ENCODE results near the gene SPACA9.
A peak's percentile ranks its signal among the peaks of the same experiment; 100 is the strongest.

SPACA9 gene

DNA sequence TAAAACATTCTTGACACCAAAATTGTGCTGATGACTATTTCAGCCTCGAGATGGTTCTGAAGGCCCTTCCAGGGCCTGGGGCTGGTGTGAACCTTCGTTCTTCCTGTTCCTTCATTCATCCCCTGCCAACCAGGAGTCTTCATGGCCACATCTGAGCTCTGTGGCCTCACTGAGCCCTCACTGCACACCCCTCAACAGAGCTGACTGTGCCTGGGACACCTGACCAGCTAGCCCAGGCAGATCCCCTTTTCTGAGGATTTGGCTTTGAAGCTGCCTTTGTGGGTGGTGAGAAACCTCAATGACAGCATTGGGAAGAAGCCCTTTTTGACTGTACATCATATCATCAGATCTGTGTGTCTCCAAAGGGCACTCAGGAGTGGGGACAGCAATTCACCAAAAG, 14.4 kb upstream of the SPACA9 start:
- DNase-seq, result no peak

DNA sequence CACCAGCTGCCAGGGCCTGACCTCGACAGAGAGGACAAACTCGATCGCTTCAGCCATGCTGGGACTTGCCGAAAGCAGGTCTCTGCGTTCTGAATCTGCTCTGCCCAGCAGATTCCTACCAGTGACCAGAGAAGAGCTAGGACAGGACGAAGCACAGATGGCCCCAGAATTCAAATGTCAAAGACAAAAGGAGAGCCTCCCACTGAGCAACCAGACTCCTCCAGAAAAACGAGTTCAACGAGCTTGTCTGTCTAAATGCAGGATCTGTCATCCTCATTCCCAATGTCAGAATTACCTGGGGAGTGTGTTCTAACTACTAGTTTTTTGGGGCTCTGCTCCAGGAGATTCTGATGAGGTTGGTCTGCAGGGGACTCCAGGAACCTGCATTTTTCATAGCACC, 14.0 kb upstream of the SPACA9 start:
- DNase-seq, result no peak

DNA sequence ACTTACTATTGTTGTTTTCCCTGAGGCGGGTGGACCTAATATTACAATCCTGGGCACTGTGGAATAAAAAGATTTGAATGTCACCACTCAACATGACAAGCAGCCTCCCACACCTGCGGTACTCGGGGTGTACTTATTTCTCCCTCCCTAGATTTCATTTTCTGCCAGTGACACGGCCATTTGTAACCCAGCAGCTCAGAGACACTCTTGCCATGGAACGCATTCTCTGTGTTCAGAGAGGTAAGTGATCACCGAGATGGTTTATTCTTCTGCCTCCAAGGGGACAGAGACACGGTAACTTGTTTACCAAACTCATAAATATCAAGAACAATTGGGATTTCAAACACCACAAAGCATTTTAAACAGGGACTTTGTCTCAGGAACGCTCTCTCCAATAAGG, 11.8 kb upstream of the SPACA9 start:
- no peak for DNase-seq

DNA sequence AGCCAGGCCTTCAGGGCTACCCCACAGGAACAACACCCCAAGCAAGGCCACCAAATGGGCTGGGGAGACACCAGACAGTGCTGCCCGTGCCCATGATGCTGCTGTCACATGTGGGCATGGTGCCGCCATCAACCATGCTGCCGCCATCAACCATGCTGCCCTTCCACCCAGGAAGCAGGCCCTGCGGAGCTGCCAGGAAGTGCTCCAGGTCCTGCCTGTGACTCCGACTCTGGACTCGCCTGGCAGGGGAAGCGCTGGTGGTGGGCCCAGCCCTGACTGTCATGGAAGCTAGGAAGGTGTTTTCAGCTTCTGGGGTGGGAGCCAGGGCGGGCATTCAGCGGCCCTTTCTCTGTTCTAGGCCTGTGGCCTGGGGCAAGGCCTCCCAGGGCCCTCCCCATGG, 9.4 kb upstream of the SPACA9 start:
- no peak for DNase-seq

DNA sequence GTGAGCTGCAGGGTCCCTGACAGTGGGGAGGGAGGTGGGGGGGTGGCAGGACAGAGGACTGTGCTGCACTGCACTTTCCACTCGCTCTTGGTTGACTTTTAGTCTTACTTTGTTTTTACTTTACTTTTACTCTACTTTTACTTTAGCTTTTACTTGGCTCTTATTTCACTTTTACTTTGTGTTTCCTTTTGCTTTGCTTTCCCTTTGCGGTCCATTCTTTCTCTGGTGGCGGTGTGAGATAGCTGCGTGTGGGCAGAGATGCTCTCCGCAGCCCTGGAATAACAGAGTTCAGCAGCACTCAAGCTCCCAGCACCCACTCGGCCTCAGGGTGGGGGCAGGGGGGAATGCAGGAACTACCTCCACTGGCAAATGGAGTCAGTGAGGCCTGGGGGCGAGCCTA, 5.3 kb upstream of the SPACA9 start:
- no peak for DNase-seq

DNA sequence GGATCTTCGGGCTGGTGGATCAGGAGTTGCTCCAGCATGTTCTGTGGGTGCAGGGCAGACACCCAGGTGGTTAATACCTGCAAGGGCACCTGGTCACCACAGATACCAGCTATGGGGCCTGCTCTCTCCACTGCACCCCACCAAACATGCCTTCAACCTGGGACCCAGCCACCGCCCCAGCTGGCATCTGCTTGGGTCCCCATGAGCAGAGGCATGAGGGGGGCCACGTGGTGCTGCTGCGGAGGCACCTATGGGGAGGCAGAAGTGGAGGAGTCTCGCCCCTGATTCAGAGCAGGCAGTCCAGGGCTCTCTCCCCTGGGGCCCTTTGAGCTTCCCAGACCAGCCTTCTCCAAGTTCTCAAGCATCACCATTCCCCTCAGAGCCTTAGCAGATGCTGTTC, 3.5 kb upstream of the SPACA9 start:
- DNase-seq, result no peak

DNA sequence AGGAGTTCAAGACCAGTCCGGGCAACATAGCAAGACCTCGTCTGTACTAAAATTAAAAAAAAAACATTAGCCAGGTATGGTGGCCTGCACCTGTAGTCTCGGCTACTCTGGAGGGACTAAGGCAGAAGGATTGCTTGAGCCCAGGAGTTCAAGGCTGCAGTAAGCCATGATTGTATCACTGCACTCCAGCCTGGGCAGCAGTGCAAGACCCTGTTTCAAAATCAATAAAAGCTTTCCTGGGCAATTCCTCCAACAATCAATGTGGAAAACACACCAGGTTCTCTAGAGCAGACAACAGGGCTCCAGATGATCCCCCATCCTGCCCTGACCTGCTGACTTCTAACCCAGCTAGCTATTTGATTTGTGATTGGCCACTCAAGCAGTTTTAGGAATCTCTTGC, 1.8 kb upstream of the SPACA9 start:
- DNase-seq, result no peak

DNA sequence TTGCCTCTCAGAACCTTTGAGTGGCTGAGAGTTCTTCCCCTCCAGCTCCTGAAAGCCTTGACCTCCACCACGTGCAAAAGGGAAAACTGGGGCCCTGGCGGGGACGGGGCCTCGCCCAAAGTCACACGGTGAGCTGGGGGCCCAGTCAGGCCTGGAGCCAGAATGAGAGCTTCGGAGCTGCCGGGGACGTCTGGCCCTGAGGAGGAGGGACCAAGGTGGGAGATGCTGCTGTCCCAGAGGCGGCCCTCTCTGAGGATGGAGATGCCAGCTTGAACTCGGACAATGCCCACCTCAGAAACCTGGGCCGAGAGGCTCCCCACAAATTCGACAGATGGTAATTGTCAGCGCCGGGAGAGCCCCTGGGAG, 1.3 kb upstream of the SPACA9 start:
- DNase-seq, result no peak

DNA sequence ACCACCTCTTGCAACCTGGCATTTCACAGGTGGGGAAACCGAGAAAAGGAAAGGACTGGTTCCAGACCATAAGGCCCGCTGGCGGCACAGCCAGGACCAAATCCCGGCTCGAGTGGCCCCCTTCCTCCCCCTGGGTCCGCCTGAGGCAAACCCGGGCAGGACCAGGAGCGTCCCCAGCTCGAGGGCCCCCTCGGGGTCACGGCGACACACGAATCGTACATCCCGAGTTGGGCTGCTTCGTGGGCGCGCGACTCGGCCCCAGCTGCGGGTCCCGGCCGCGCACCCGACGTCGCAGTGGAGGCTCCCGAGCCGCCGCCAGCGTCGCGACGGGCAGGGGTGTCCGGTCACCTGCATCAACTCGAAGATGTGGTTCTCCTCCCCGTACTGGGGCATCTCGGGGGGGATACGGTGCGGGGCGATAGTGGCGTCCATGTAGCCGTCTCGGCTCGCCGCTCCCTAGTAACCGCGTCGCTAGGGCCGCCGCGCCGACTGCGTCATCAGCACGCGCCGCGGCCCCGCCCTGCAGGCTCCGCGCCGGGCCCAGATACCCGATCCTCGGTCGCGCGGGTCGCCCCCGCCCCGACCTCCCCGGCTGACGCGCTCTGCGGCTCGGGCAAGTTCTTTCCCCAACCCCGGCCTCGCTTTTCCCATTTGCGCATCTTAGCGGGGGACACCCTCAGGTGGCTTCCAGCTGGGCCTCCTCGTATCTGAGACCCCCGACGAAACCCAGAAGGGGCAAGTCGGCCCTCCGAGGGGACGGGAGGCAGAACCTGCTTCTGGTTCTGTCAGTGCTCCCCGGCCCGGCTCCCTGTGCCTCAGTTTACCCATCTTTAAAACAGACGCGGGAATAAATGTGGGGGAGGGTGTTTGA, 639 bp upstream of the SPACA9 start, which contains the start of gene AK8:
AK8 (minus strand) TSS at position 461 of the 871 bp plus-strand sequence; CDS start at position 432, 29 bp downstream.
- DNase-seq, result peak; percentile 78

DNA sequence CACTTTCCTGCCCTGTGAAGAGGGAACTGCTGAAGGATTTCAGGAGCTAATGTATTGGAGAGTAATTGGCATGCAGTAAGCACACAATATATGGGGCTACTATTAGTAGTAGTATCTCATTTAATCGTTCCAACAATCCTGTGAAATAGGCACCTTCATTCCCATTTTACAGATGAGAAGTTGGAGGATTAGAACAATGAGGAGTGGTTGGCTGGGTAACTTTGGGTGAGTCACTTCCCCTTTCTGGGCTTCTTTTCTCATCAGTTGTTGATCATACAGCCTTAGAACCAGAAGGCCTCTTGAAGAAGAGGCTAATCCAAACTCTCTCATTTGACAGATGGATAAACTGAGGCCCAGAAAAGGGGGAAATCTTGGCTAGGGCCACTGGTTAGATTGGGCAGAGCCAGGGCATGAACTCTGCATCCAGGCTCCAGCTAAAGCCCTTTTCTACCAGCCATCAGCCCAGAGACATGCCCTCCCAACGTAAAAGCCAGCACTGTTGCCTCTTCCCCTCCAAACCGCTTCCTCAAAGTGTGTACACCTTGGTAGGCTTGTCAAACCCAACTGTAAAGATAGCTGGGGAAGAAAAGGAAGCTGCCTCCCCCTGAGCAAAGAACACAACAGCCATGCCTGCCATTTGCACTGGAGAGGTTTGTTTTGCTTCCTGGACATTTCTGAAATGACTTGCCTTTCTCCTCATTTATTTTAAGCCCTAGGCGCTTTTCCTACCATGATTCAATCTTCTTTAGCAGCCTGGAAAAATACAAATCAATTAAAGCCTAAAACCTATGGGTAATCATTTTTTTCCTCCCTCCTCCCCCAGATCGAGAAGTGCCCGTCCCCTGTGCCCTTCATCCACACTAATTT, 992 bp downstream of the SPACA9 start:
- DNase-seq, result no peak

DNA sequence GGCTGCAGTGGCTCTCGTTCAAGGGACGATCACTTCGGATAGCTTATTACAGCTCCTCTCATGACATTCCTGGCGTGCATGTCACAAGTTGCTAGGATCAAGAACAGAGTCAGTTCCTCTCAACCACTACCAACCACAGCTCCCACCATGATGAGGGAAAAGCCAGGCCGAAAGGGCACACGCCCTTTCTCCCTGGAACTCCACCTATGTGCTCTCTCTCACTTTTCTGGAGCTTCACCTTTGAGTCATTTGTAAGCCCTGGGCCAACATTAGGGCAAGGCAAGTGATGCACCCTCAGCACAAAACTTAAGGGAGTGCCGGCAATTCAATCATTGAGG, 1.6 kb downstream of the SPACA9 start:
- DNase-seq, result no peak

DNA sequence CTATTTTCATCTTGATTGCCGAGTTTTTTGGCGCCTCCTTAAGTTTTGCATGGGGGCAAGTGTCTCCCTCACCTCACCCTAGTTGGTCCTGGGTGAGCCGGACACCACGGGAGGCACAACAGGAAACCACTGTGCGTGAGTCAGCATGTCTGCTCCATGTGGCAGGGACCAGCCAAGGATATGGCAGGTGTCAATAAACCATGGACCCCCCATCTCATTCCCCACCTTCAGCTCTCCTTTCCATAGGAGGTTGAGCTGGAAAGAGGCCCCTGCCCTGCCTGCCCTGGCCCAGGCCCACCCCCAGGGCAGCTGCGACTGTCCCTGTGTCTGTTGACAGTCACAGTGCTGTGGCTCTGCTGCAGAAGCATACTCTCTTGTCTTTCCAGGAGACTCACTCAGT, 3.1 kb downstream of the SPACA9 start:
- no peak for DNase-seq

DNA sequence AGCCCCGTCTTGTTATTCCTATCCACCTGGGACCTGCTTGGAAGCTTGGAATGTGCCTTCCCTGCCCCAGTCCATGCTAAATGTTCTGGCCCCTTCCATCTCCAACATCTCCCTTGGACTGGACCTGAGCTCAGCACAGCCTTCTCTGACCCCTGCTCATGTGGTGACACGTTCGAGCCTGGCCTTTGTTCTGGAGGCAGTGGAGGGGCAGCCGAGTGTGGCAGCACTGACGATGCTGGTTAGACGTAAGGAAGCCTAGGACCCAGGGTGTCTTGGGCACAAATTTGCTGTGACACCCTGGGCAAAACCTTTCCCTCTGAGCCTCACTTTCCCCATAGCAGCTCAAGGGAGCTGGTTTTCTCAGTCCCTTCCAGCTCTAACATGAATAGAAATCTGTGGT, 3.9 kb downstream of the SPACA9 start:
- DNase-seq, result no peak

DNA sequence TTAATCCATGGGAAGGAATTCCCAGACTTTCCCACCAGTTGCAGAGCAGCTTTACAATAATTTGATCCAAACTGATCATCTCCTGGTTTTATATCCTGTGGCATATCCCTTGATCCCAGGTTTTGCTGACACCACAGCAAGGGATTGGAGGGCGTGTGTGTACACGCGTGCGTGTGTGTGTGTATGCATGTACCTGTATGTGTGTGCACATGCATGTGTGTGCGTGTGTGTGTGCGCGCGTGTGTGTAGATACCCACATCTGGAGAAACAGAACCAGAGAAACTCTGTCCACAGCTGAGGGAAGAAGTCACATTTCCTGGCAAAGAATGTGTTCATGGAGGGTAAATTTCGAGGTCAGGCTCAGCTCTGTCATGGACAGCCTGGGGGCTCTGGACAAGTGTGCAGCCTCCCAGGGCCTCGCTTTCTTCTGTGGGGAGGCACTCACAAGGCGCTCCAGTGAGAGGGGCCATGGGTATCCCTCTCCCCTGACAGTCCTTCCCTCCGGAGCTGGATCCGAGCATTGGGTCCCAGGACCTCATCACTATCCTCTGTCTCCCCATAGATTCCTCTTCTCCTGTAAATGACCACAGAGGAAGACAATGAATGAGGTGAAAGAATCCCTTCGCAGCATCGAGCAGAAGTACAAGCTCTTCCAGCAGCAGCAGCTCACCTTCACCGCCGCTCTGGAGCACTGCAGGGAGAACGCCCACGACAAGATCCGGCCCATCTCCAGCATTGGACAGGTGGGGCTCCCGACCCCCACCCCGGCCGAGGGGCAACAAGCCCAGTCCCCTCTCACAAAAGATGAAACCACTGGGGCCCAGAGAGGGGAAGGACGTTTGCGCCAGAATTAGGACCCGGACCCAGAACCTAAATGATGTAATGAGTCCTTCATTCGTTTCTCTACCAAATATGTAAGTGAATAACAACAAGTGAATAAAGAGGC, 4.9 kb downstream of the SPACA9 start:
- no peak for DNase-seq

DNA sequence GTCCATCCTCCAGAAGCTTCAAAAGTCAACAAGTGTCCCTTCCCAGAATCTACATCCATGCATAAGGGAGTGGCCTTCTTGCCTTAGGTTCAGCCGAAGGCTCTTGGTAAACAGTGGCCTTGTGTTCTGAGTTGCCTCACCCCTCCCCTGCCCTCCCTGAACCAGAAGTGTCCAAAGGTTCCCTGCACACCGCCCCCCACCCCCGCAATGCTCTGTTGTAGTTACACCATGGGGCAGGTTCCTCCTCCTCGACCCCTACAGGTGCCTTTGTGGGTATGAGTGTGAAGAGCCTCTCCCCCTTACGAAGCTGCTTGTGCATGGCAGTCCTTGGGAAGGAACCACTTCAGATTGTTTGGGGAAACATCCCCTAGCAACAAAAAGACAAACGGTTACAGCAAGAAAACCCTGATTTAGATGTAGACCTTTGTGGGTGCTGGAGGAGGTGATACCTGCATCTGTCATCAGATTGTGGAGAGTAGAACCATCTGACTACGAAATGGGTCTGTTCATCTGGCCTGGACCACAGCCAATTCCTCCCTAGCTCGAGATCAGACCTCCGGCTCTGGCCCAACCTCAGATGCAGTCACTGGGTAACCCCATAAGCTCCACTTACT, 7.1 kb downstream of the SPACA9 start:
- no peak for DNase-seq

DNA sequence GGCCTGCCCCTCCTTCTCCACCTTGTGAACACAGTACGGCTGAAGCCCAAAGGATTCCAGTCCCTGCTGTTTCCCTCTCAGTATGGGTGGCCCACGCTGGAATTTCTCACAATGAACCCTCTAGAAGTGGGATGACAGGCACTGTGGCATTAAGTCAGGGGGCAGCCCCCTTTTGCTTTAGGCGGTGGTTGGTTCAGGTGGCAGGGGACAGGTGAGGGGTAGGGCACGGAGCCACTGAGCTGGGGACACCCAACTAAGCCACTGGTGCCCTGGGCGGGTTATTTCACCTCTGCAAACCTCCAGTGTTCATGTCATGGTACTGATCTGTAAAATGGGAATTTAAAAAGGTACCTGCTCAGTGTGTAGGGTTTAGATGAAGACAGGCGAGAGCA, 7.6 kb downstream of the SPACA9 start:
- no peak for DNase-seq

DNA sequence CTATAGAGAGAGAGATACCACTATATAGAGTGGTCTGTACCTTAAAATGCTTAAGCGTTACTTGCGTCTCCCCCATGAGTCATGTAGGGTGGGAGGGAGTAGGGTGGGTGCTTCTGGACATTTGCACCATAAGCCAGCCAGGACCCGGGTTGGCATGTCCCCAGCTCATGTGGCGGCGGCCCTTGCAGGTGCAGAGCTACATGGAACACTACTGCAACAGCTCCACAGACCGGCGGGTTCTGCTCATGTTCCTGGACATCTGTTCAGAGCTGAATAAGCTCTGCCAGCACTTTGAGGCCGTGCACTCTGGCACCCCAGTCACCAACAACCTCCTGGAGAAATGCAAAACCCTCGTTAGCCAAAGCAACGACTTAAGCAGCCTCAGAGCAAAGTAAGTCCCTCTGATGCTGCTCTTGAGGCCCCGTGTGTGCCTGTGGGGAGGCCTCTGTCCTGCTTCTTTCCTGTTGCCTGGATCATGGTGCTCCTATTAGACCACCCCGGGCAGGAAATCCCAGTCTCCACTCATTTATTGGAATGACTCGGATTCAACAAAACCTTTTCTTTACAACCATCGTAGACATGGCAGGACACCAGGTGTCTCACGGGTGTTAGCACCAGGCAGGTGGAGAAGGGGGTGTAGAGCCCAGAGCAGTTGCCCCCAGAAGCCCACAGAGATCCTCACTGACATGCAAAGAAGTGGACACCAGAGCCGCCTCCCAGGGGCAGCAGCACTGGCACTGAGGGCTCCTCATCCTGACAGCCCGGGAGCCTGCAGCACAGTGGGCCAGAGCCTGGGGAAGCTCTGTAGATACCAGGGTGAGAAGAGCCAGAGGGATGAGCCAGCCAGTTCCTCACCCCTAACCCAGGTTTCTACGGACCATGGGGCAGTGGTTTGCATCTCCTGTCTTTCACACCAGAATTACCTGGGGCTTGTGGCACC, 8.8 kb downstream of the SPACA9 start:
- no peak for DNase-seq

DNA sequence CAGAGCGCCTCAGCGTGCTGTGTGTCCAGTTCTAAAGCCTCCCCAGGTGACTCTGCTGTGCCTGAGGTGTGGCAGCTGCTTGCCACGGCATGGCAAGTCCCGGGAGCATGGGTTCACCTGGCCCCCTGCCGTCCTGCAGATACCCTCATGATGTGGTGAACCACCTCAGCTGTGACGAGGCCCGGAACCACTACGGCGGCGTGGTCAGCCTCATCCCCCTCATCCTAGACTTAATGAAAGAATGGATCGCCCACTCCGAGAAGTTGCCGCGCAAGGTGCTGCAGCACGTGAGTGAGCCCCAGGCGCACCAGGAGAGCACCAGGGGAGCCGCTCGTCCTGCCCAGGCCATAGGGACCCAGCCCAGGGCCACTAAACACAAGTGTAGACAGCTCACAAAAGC, 9.5 kb downstream of the SPACA9 start:
- no peak for DNase-seq

DNA sequence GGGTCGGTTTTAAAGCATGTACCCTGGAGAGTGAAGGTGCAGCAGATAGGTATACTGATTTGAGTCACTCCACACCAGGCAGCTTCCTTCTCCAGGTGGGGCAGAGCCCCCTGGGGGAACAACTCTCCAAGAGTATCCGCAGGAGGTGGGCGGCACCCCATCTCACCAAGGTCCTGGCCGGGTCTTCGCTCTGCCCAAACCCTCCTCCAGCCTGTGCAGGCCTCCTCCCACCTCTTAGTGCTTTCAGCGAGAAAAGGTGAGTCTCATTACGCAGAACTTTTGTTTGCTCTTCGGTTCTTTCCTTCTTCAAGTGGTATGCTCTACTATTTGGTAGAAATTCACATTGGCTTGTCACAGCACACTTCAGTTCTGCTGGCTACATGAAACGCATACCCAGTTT, 13.7 kb downstream of the SPACA9 start:
- DNase-seq, result no peak

DNA sequence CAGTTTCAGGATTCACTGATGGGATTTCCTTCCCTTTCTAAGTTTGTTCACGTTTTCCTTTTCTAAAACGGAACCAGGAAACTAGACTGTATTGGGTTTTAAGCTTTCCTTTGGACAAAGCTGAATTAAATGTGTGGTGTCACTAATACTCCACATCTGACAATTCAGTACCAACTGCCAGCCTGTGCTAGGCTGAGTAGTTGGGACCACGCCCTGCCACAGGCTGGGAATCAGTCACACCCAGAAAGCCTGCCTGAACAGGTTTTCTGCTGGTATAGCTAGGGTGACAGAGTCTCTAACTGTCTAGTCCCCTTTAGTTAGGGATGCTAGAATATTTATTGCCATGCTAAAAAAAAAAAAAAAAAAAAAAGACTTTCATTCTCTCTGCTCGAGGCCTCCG, 15.6 kb downstream of the SPACA9 start:
- no peak for DNase-seq

Data from central memory CD4-positive, alpha-beta T cell (primary cell).